T-cell (primary cell): Measurements from ENCODE around the gene ANXA3. TPM values are rescaled to one million over a fixed set of nuclear protein-coding genes. Genes with fewer than 3 reads are reported as not detected.

ENCODE experiments used
- ATAC-seq, 4 experiments: fragments of 200-7000 bp in 3 of 4; fragments of 150-1000 bp in 1 of 4; cut with Tn5 transposase; replicated peaks in 1 of 4; 1 replicate in 3 of 4; 2 replicates in 1 of 4; pipeline ENCODE4 v1.10.0; 2021; ENCODE audit warnings: moderate library complexity in 3 of 4, mild to moderate bottlenecking in 2 of 4, moderate number of reproducible peaks in 1 of 4
- CTCF ChIA-PET, 2 donors: fragments of 300-600 bp; sonication (Branson Sonifier 250); formaldehyde crosslinking; loops; one replicate each; lab custom pipeline; 2022; ENCODE audit warnings: antibody characterized with exemption in 2 of 2; lab: Charles Lee
- POLR2A ChIA-PET, 2 donors: fragments of 300-600 bp; sonication (Branson Sonifier 250); formaldehyde crosslinking; loops; one replicate each; lab custom pipeline; 2022; ENCODE audit warnings: antibody characterized with exemption in 2 of 2; lab: Charles Lee
- DNase-seq, 35 experiments: peaks; one replicate each; pipeline versions ENCODE4 v3.0.0 to v3.0.0-alpha.2; 2013 to 2023
- H3K27ac ChIP-seq: one replicate; pipeline ENCODE4 v1.5.1; 2013; ENCODE audit warnings: low read length
- H3K27me3 ChIP-seq, 2 experiments: replicated peaks in 1 of 2; 1 replicate in 1 of 2; 2 replicates in 1 of 2; pipeline versions ENCODE4 v1.6.1 to v1.7.0; 2013; ENCODE audit warnings: low read length in 1 of 2, mixed read lengths in 1 of 2; ENCODE audit not compliant: control insufficient read depth in 2 of 2, insufficient read depth in 2 of 2; ENCODE audit errors: extremely low read depth in 1 of 2
- H3K36me3 ChIP-seq, 2 donors: 1 replicate in 1 of 2; 2 replicates in 1 of 2; pipeline versions ENCODE4 v1.6.1 to v1.7.0; 2013; ENCODE audit warnings: low read length in 1 of 2; ENCODE audit not compliant: control insufficient read depth in 2 of 2, insufficient read depth in 1 of 2; ENCODE audit errors: extremely low read depth in 1 of 2
- H3K4me1 ChIP-seq, 2 experiments: 1 replicate in 1 of 2; 2 replicates in 1 of 2; pipeline versions ENCODE4 v1.6.1 to v1.7.0; 2013; ENCODE audit warnings: low read length in 2 of 2, mixed read lengths in 1 of 2; ENCODE audit not compliant: insufficient read depth in 2 of 2, control insufficient read depth in 1 of 2; ENCODE audit errors: extremely low read depth in 1 of 2
- H3K4me3 ChIP-seq, 2 donors: 1 replicate in 1 of 2; 2 replicates in 1 of 2; pipeline versions ENCODE4 v1.5.1 to v1.7.0; 2013; ENCODE audit warnings: mild to moderate bottlenecking in 2 of 2, low read length in 1 of 2, moderate library complexity in 1 of 2; ENCODE audit not compliant: control insufficient read depth in 1 of 2; ENCODE audit errors: extremely low read depth in 1 of 2
- H3K9me3 ChIP-seq: 2 replicates; pipeline ENCODE4 v1.7.0; 2013
- H3K27ac Mint-ChIP-seq, 2 donors: one replicate each; pipeline ENCODE4 v1.8.0; 2020 to 2021; ENCODE audit warnings: mild to moderate bottlenecking in 2 of 2, mixed read lengths in 2 of 2
- H3K27me3 Mint-ChIP-seq, 2 donors: one replicate each; pipeline ENCODE4 v1.8.0; 2021 to 2022; ENCODE audit warnings: mixed read lengths in 2 of 2
- H3K36me3 Mint-ChIP-seq: one replicate; pipeline ENCODE4 v1.8.0; 2021; ENCODE audit warnings: mixed read lengths
- H3K4me1 Mint-ChIP-seq, 3 donors: one replicate each; pipeline ENCODE4 v1.8.0; 2020 to 2022; ENCODE audit warnings: mixed read lengths in 3 of 3, mild to moderate bottlenecking in 1 of 3
- H3K4me3 Mint-ChIP-seq, 3 donors: one replicate each; pipeline ENCODE4 v1.8.0; 2020 to 2022; ENCODE audit warnings: mild to moderate bottlenecking in 3 of 3, mixed read lengths in 3 of 3, moderate library complexity in 3 of 3
- H3K9me3 Mint-ChIP-seq, 3 donors: one replicate each; pipeline ENCODE4 v1.8.0; 2020 to 2022; ENCODE audit warnings: mixed read lengths in 3 of 3
- WGBS: methylation state at CpG from one replicate; pipeline ENCODE4 v1.1.5; 2013; ENCODE audit warnings: missing lambda C conversion rate; ENCODE audit not compliant: insufficient coverage; 5-methylcytosine and 5-hydroxymethylcytosine counted together
- total RNA-seq, 35 experiments: library from RNA in 6 of 35; stranded (reverse) in 6 of 35; fragments of 120-200 nt in 1 of 35; gene quantifications; one replicate each; pipeline versions ENCODE4 v1.2.1 to v1.2.4 and lab custom pipeline; 2013 to 2026

Gene ANXA3
- total RNA-seq, 5 donors from 2014 or later (not counting 1 experiment from before 2014, with no cell fraction given): 0.35 to 0.79 (median 0.36) TPM; not detected in 2

- POLR2A ChIA-PET: no interaction called here
- no peaks in the 10 kb centered on the region for H3K27me3 Mint-ChIP-seq
- H3K36me3 ChIP-seq: no peaks in the 10 kb centered on the region
- H3K36me3 Mint-ChIP-seq: no peaks in the 10 kb centered on the region
- H3K4me3 Mint-ChIP-seq: no peak overlapping the region
- no peaks in the 10 kb centered on the region for H3K9me3 ChIP-seq
- CTCF ChIA-PET: interaction anchor here in 1 of 2 donors (0.5 to 1.1 kb wide), 2 partner anchors 18 to 227 kb away, joined by 3 read pairs; no protein-coding TSS in a partner anchor
- H3K27ac ChIP-seq: no peak overlapping the region
- H3K27me3 ChIP-seq: peaks cover 0 to under 1% of the 10 kb centered on the region in 2 experiments
- H3K4me1 Mint-ChIP-seq: peaks cover 0 to 8% (median 4%) of the 10 kb centered on the region in 3 donors
- no peaks in the 10 kb centered on the region for H3K9me3 Mint-ChIP-seq
- no CpG with 5 or more reads among the region's 3 CpGs for WGBS
- no peak overlapping the region for H3K27ac Mint-ChIP-seq
- no peak overlapping the region for H3K4me3 ChIP-seq
- ATAC-seq (no peak), DNase-seq (no peak)
- H3K4me1 ChIP-seq: no peaks in the 10 kb centered on the region
Observed at GRCh38 chr4:78627046-78627965, 75.7 kb downstream of the ANXA3 start.

GRCh38 chr4:78627966-78628678 lies 76.6 kb downstream of the ANXA3 start:
- H3K9me3 Mint-ChIP-seq: no peaks in the 10 kb centered on the region
- Histone ChIP-seq H3K36me3 (no peaks in the 10 kb centered on the region), H3K9me3 (no peaks in the 10 kb centered on the region), H3K27ac (no peak overlapping the region), H3K4me3 (no peak overlapping the region), H3K27me3 (peaks cover 0 to 3% of the 10 kb centered on the region in 2 experiments), H3K4me1 (no peaks in the 10 kb centered on the region)
- no CpG with 5 or more reads among the region's 4 CpGs for WGBS
- H3K4me1 Mint-ChIP-seq: peaks cover 0 to 8% (median 4%) of the 10 kb centered on the region in 3 donors
- ChIA-PET CTCF (interaction anchor here in 1 of 2 donors (0.5 kb wide), 1 partner anchor 226 kb away, joined by 3 read pairs; no protein-coding TSS in a partner anchor), POLR2A (no interaction called here)
- H3K27ac Mint-ChIP-seq: no peak overlapping the region
- no peak for DNase-seq
- no peaks in the 10 kb centered on the region for H3K27me3 Mint-ChIP-seq
- no peak overlapping the region for H3K4me3 Mint-ChIP-seq
- H3K36me3 Mint-ChIP-seq: no peaks in the 10 kb centered on the region
- no peak for ATAC-seq

GRCh38 chr4:78629991-78630541 lies 78.5 kb downstream of the ANXA3 start:
- Mint-ChIP-seq H3K9me3 (no peaks in the 10 kb centered on the region), H3K4me1 (peaks cover 0 to 8% (median 4%) of the 10 kb centered on the region in 3 donors), H3K36me3 (no peaks in the 10 kb centered on the region), H3K27ac (no peak overlapping the region), H3K4me3 (no peak overlapping the region), H3K27me3 (no peaks in the 10 kb centered on the region)
- ChIA-PET POLR2A (no interaction called here), CTCF (interaction anchor here in 1 of 2 donors (0.6 kb wide), 1 partner anchor 108 kb away, joined by 6 read pairs; no protein-coding TSS in a partner anchor)
- no peak overlapping the region for H3K27ac ChIP-seq
- 79% methylated on average over 2 of the region's 4 CpGs for WGBS
- no peaks in the 10 kb centered on the region for H3K9me3 ChIP-seq
- no peaks in the 10 kb centered on the region for H3K36me3 ChIP-seq
- no peak overlapping the region for H3K4me3 ChIP-seq
- H3K27me3 ChIP-seq: peaks cover 0 to 3% of the 10 kb centered on the region in 2 experiments
- DNase-seq (no peak), ATAC-seq (no peak)
- no peaks in the 10 kb centered on the region for H3K4me1 ChIP-seq

GRCh38 chr4:78630615-78631014 lies 79.0 kb downstream of the ANXA3 start:
- H3K27ac ChIP-seq: no peak overlapping the region

GRCh38 chr4:78634011-78634664 lies 82.6 kb downstream of the ANXA3 start:
- Mint-ChIP-seq H3K9me3 (no peaks in the 10 kb centered on the region), H3K4me1 (peaks cover 10 to 16% (median 12%) of the 10 kb centered on the region in 3 donors), H3K27ac (no peak overlapping the region), H3K36me3 (no peaks in the 10 kb centered on the region), H3K4me3 (no peak overlapping the region), H3K27me3 (no peaks in the 10 kb centered on the region)
- no peak for DNase-seq
- peaks cover 0 to 6% of the 10 kb centered on the region in 2 experiments for H3K4me1 ChIP-seq
- ATAC-seq: no peak
- no peak overlapping the region for H3K27ac ChIP-seq
- ChIA-PET CTCF (interaction anchor here in 1 of 2 donors (0.8 kb wide), 1 partner anchor 8 kb away, joined by 3 read pairs; no protein-coding TSS in a partner anchor), POLR2A (no interaction called here)
- H3K9me3 ChIP-seq: no peaks in the 10 kb centered on the region
- 56% methylated on average over 2 of the region's 5 CpGs for WGBS
- H3K36me3 ChIP-seq: no peaks in the 10 kb centered on the region
- H3K27me3 ChIP-seq: peaks cover 0 to 3% of the 10 kb centered on the region in 2 experiments
- no peak overlapping the region for H3K4me3 ChIP-seq

More at GRCh38 chr4:78630615-78631014, 79.0 kb downstream of the ANXA3 start:
- WGBS: 80% methylated on average over 1 of the region's 2 CpGs
- Mint-ChIP-seq H3K27ac (no peak overlapping the region), H3K9me3 (no peaks in the 10 kb centered on the region), H3K36me3 (no peaks in the 10 kb centered on the region), H3K4me1 (peaks cover 0 to 8% (median 4%) of the 10 kb centered on the region in 3 donors), H3K4me3 (no peak overlapping the region), H3K27me3 (no peaks in the 10 kb centered on the region)
- DNase-seq (no peak), ATAC-seq (no peak)
- H3K36me3 ChIP-seq: no peaks in the 10 kb centered on the region
- no peaks in the 10 kb centered on the region for H3K4me1 ChIP-seq
- H3K4me3 ChIP-seq: no peak overlapping the region
- no peaks in the 10 kb centered on the region for H3K9me3 ChIP-seq
- ChIA-PET CTCF (no interaction called here), POLR2A (no interaction called here)
- peaks cover 0 to 3% of the 10 kb centered on the region in 2 experiments for H3K27me3 ChIP-seq
